Right cardiac atrium (tissue), 5 donors: ENCODE measurements around the gene EVA1B. TPM values are rescaled to one million over a fixed set of nuclear protein-coding genes. Genes with fewer than 3 reads are reported as not detected.

Experiments used
- ATAC-seq, 2 donors: fragments of 200-7000 bp; cut with Tn5 transposase; one replicate each; pipeline versions ENCODE4 v1.8.0 to v1.9.1; 2020; ENCODE audit warnings: moderate library complexity in 2 of 2, mild to moderate bottlenecking in 1 of 2
- DNase-seq, 3 donors: peaks; one replicate each; pipeline ENCODE4 v3.0.0-alpha.2; 2020
- H3K27ac ChIP-seq: one replicate; pipeline ENCODE4 v1.5.1; 2013; ENCODE audit warnings: mild to moderate bottlenecking, low read length, control low read depth, moderate library complexity
- H3K27me3 ChIP-seq: one replicate; pipeline ENCODE4 v1.6.1; 2013; ENCODE audit not compliant: control insufficient read depth, insufficient read depth
- H3K4me1 ChIP-seq: one replicate; pipeline ENCODE4 v1.6.1; 2013; ENCODE audit warnings: low read length; ENCODE audit not compliant: control insufficient read depth, insufficient read depth
- H3K4me3 ChIP-seq: one replicate; pipeline ENCODE4 v1.5.1; 2013; ENCODE audit warnings: low read length, control low read depth
- H3K9me3 ChIP-seq: one replicate; pipeline ENCODE4 v1.6.1; 2013; ENCODE audit warnings: low read length; ENCODE audit not compliant: control insufficient read depth
- WGBS: extraction: QIAGEN DNeasy Blood & Tissue Kit; methylation state at CpG from one replicate; pipeline ENCODE4 v1.1.7; 2013; 5-methylcytosine and 5-hydroxymethylcytosine counted together
- intact Hi-C, 4 donors: fragments of 100-400 bp; cut with DNase I; formaldehyde crosslinking; loops; one replicate each; pipeline versions ENCODE4 v1.11.0 to v1.14.0; 2022 to 2023
- polyA plus RNA-seq: library from polyadenylated mRNA; stranded (reverse); fragments of 200-250 nt; gene quantifications from one replicate; pipeline ENCODE4 v1.2.3, GENCODE V29; 2013
- total RNA-seq, 4 donors: library from RNA; stranded (reverse); fragmentation: NEBNext Ultra II Directional; extraction: Animal tissue kit (Norgen Biotek cat#: 25700); gene quantifications; one replicate each; pipeline ENCODE4 v1.2.1, GENCODE V29; 2021
- donor health status: healthy with polysubstance abuse.
- donor health status: DM: no; HTN: yes; CAD: no.
- donor health status: DM: no; HTN: no; CAD: no.
- donor health status: DM: no; HTN: yes; CAD: no; lungs with severe emphysema.
- donor health status: DM: yes; HTN: yes; CAD: no.

EVA1B gene
- total and polyA plus RNA-seq, 5 donors = 11.5 to 17.4 (median 13.5) TPM

GRCh38 chr1:36273024-36273423 lies 50.4 kb downstream of the EVA1B start:
- Histone ChIP-seq H3K27ac (no peak overlapping the region), H3K4me1 (peaks cover 1% of the 10 kb centered on the region), H3K27me3 (no peaks in the 10 kb centered on the region), H3K4me3 (no peak overlapping the region), H3K9me3 (no peaks in the 10 kb centered on the region)
- 48% methylated on average over 5 of the region's 5 CpGs for WGBS
- DNase-seq (no peak), ATAC-seq (peak in 1 of 2 donors; percentile 38)
- intact Hi-C loops = no loop called here

Other genes with a start within 250 kb of the EVA1B start
- under 1 TPM in 2 of 4 donors, not detected in 2; 0.23 to 0.35 TPM for gene TEKT2, start 239.6 kb downstream of the EVA1B start, total RNA-seq
- 0.14 TPM for gene TEKT2, start 239.6 kb downstream of the EVA1B start, polyA plus RNA-seq
- gene ADPRS, start 234.8 kb downstream of the EVA1B start, total RNA-seq = 10 to 100 TPM; 12.3 to 17.1 (median 13.0) TPM
- gene ADPRS, start 234.8 kb downstream of the EVA1B start, polyA plus RNA-seq = 19.5 TPM
- gene COL8A2, start 198.4 kb downstream of the EVA1B start, total RNA-seq = 1 to 10 TPM; 2.7 to 4.1 (median 3.3) TPM
- gene COL8A2, start 198.4 kb downstream of the EVA1B start, polyA plus RNA-seq = 2.4 TPM
- gene TRAPPC3, start 174.2 kb downstream of the EVA1B start, total RNA-seq = 10 to 100 TPM; 58.5 to 67.2 (median 64.0) TPM
- gene TRAPPC3, start 174.2 kb downstream of the EVA1B start, polyA plus RNA-seq = 73.6 TPM
- gene MAP7D1, start 167.5 kb downstream of the EVA1B start, total RNA-seq = 100 to 1,000 TPM; 285 to 403 (median 374) TPM
- 330 TPM for gene MAP7D1, start 167.5 kb downstream of the EVA1B start, polyA plus RNA-seq
- 10 to 100 TPM; 66.3 to 85.5 (median 77.3) TPM for gene THRAP3, start 99.2 kb downstream of the EVA1B start, total RNA-seq
- 32.6 TPM for gene THRAP3, start 99.2 kb downstream of the EVA1B start, polyA plus RNA-seq
- 1 to 10 TPM; 2.5 to 4.7 (median 4.2) TPM for gene SH3D21, start 17.3 kb downstream of the EVA1B start, total RNA-seq
- gene SH3D21, start 17.3 kb downstream of the EVA1B start, polyA plus RNA-seq = 3.5 TPM
- gene STK40, start 62.3 kb upstream of the EVA1B start, total RNA-seq = 10 to 100 TPM; 66.7 to 85.0 (median 73.7) TPM
- 54.8 TPM for gene STK40, start 62.3 kb upstream of the EVA1B start, polyA plus RNA-seq
- 10 to 100 TPM; 70.9 to 76.4 (median 73.5) TPM for gene LSM10, start 74.3 kb upstream of the EVA1B start, total RNA-seq
- gene LSM10, start 74.3 kb upstream of the EVA1B start, polyA plus RNA-seq = 121 TPM
- 10 to 100 TPM in 1 of 4 donors, 1 to 10 TPM in 3; 7.3 to 10.2 (median 8.5) TPM for gene OSCP1, start 126.8 kb upstream of the EVA1B start, total RNA-seq
- gene OSCP1, start 126.8 kb upstream of the EVA1B start, polyA plus RNA-seq = 6.7 TPM
- gene MRPS15, start 140.7 kb upstream of the EVA1B start, total RNA-seq = 10 to 100 TPM; 86.7 to 91.7 (median 89.2) TPM
- gene MRPS15, start 140.7 kb upstream of the EVA1B start, polyA plus RNA-seq = 206 TPM
- gene CSF3R, start 159.3 kb upstream of the EVA1B start, total RNA-seq = 10 to 100 TPM in 1 of 4 donors, 1 to 10 TPM in 3; 5.0 to 10.9 (median 5.9) TPM
- 4.0 TPM for gene CSF3R, start 159.3 kb upstream of the EVA1B start, polyA plus RNA-seq